DOHH2 (cell line): ENCODE results near the gene KRTAP12-4.

ENCODE experiments used
- CTCF ChIP-seq: fragments of 200-600 bp; sonication (generic); IDR thresholded peaks from one replicate; pipeline ENCODE4 v1.5.1; 2014; ENCODE audit warnings: antibody characterized with exemption, mild to moderate bottlenecking, low read depth, low read length; ENCODE audit not compliant: poor library complexity, severe bottlenecking
- EZH2phosphoT487 ChIP-seq: fragments of 200-600 bp; sonication (generic); IDR thresholded peaks from 2 replicates; pipeline ENCODE4 v1.6.1; 2017; ENCODE audit warnings: borderline replicate concordance, mild to moderate bottlenecking, antibody characterized with exemption, low read length, moderate library complexity, mixed read lengths

GRCh38 chr21:44614961-44615391 is 39.5 kb downstream of the KRTAP12-4 start:
- TF ChIP-seq CTCF (no peak), EZH2phosphoT487 (no peak)
